HCT116 (cell line): ENCODE data around the gene KIF26B. TPM values are rescaled to one million over a fixed set of nuclear protein-coding genes. Genes with fewer than 3 reads are reported as not detected.

Experiments
- ATAC-seq: fragments of 200-7000 bp; cut with Tn5 transposase; 2 replicates; pipeline ENCODE4 v1.9.1; 2020; ENCODE audit warnings: mild to moderate bottlenecking, moderate library complexity
- BruUV-seq: library from RNA; stranded (reverse); fragments of 400-500 nt; replicated peaks from 2 replicates; lab custom pipeline; 2021; lab: Mats Ljungman, UMichigan
- CTCF ChIA-PET: fragments of 300-600 bp; sonication (Branson Sonifier 250); formaldehyde crosslinking; loops from one replicate; lab custom pipeline; 2021; ENCODE audit warnings: antibody characterized with exemption; lab: Charles Lee
- POLR2A ChIA-PET: fragments of 300-600, 350-600 bp; sonication (Branson Sonifier 250); formaldehyde crosslinking; loops from one replicate; lab custom pipeline; 2021; ENCODE audit warnings: antibody characterized with exemption; lab: Charles Lee
- RAD21 ChIA-PET, 2 experiments: fragments of 300-600 bp; sonication (Branson Sonifier 250); formaldehyde crosslinking; loops; one replicate each; lab custom pipeline; 2023; ENCODE audit warnings: low total read pairs in 2 of 2; ENCODE audit not compliant: uncharacterized antibody in 2 of 2, unreplicated experiment in 2 of 2, low non-redundant PET in 1 of 2; lab: Charles Lee
- DNase-seq: peaks from one replicate; pipeline ENCODE4 v3.0.0-alpha.2; 2010; ENCODE audit warnings: low read depth, low spot score
- H2AFZ ChIP-seq: fragments of 200-600 bp; shearing (Covaris generic), sonication (generic); 2 replicates; pipeline ENCODE4 v1.6.1; 2017; ENCODE audit warnings: low read depth, mixed run types, mixed read lengths, antibody characterized with exemption, low read length; ENCODE audit not compliant: poor library complexity, severe bottlenecking
- H3K27ac ChIP-seq: 2 replicates; pipeline ENCODE4 v1.5.1; 2012; ENCODE audit warnings: low read depth, low read length
- H3K27me3 ChIP-seq: fragments of 200-600 bp; sonication (generic); 2 replicates; pipeline ENCODE4 v1.6.1; 2016; ENCODE audit warnings: mixed run types, low read length, mixed read lengths; ENCODE audit not compliant: insufficient read depth
- H3K36me3 ChIP-seq, 2 experiments: fragments of 200-500 bp in 1 of 2; fragments of 200-600 bp in 1 of 2; sonication (Bioruptor generic) in 1 of 2; sonication (generic) in 1 of 2; 2 replicates each; pipeline versions ENCODE4 v1.5.1 to v1.6.1; 2014 to 2016; ENCODE audit warnings: low read length in 2 of 2, inconsistent platforms in 1 of 2, mixed read lengths in 1 of 2, mixed run types in 1 of 2; ENCODE audit not compliant: insufficient read depth in 2 of 2, control insufficient read depth in 1 of 2
- H3K4me1 ChIP-seq, 2 experiments: fragments of 200-600 bp in 1 of 2; sonication (generic) in 1 of 2; 2 replicates each; pipeline versions ENCODE4 v1.5.1 to v1.6.1; 2012 to 2017; ENCODE audit warnings: low read length in 2 of 2, inconsistent platforms in 1 of 2, mild to moderate bottlenecking in 1 of 2, mixed read lengths in 1 of 2, mixed run types in 1 of 2, moderate library complexity in 1 of 2; ENCODE audit not compliant: insufficient read depth in 2 of 2, control insufficient read depth in 1 of 2
- H3K4me2 ChIP-seq: fragments of 200-600 bp; sonication (generic); 2 replicates; pipeline ENCODE4 v1.6.1; 2017; ENCODE audit warnings: mixed run types, low read length, mixed read lengths
- H3K4me3 ChIP-seq, 2 experiments: fragments of 200-600 bp in 1 of 2; sonication (generic) in 1 of 2; replicated peaks in 1 of 2; 2 replicates each; pipeline ENCODE4 v1.5.1; 2011 to 2016; ENCODE audit warnings: low read length in 2 of 2, control low read depth in 1 of 2, low read depth in 1 of 2, mild to moderate bottlenecking in 1 of 2, mixed read lengths in 1 of 2, mixed run types in 1 of 2
- H3K79me2 ChIP-seq: fragments of 200-600 bp; sonication (generic); 2 replicates; pipeline ENCODE4 v1.6.1; 2017; ENCODE audit warnings: mild to moderate bottlenecking, mixed run types, low read length, moderate library complexity, mixed read lengths; ENCODE audit not compliant: insufficient read depth
- H3K9ac ChIP-seq: fragments of 200-600 bp; sonication (generic); 2 replicates; pipeline ENCODE4 v1.6.1; 2016; ENCODE audit warnings: low read length, mixed read lengths
- H3K9me2 ChIP-seq: fragments of 200-600 bp; sonication (generic), shearing (Covaris generic); 2 replicates; pipeline ENCODE4 v1.6.1; 2017; ENCODE audit warnings: mixed run types, mild to moderate bottlenecking, moderate library complexity; ENCODE audit not compliant: insufficient read depth
- H3K9me3 ChIP-seq, 2 experiments: fragments of 200-500 bp in 1 of 2; fragments of 200-600 bp in 1 of 2; sonication (Bioruptor generic) in 1 of 2; sonication (generic) in 1 of 2; 2 replicates each; pipeline ENCODE4 v1.6.1; 2014 to 2017; ENCODE audit warnings: low read length in 2 of 2, mixed read lengths in 2 of 2, inconsistent platforms in 1 of 2, low read depth in 1 of 2, mild to moderate bottlenecking in 1 of 2, mixed run types in 1 of 2, moderate library complexity in 1 of 2; ENCODE audit not compliant: control insufficient read depth in 1 of 2, insufficient read depth in 1 of 2
- H4K20me1 ChIP-seq: fragments of 200-600 bp; sonication (generic), shearing (Covaris generic); 2 replicates; pipeline ENCODE4 v1.6.1; 2017; ENCODE audit warnings: mixed run types, mild to moderate bottlenecking, moderate library complexity; ENCODE audit not compliant: insufficient read depth
- ATF3 ChIP-seq: IDR thresholded peaks from 2 replicates; pipeline ENCODE4 v1.6.1; 2012
- CBX3 ChIP-seq: IDR thresholded peaks from 2 replicates; pipeline ENCODE4 v1.6.1; 2012; ENCODE audit warnings: low read depth
- CEBPB ChIP-seq: IDR thresholded peaks from 2 replicates; pipeline ENCODE4 v1.6.1; 2012; ENCODE audit warnings: low read depth
- EGR1 ChIP-seq: IDR thresholded peaks from 2 replicates; pipeline ENCODE4 v1.6.1; 2012; ENCODE audit warnings: low read depth
- EZH2 ChIP-seq: fragments of 200-600 bp; sonication (generic); IDR thresholded peaks from 2 replicates; pipeline ENCODE4 v1.6.1; 2017; ENCODE audit warnings: antibody characterized with exemption, mixed run types
- EZH2phosphoT487 ChIP-seq: fragments of 200-600 bp; IDR thresholded peaks from 2 replicates; pipeline ENCODE4 v1.6.1; 2018; ENCODE audit warnings: antibody characterized with exemption, borderline replicate concordance
- MAX ChIP-seq: IDR thresholded peaks from 2 replicates; pipeline ENCODE4 v1.6.1; 2012
- POLR2A ChIP-seq: IDR thresholded peaks from 2 replicates; pipeline ENCODE4 v1.7.0; 2011; ENCODE audit warnings: borderline replicate concordance; ENCODE audit not compliant: insufficient read depth, insufficient read length; ENCODE audit errors: extremely low read depth
- SIN3A ChIP-seq: IDR thresholded peaks from 2 replicates; pipeline ENCODE4 v1.6.1; 2012; ENCODE audit warnings: low read depth
- YY1 ChIP-seq: IDR thresholded peaks from 2 replicates; pipeline ENCODE4 v1.6.1; 2011; ENCODE audit warnings: low read length, low read depth, moderate library complexity, mild to moderate bottlenecking; ENCODE audit not compliant: insufficient replicate concordance; ENCODE audit errors: extremely low read depth
- ZFX ChIP-seq: fragments of 450-650 bp; IDR thresholded peaks from 2 replicates; pipeline ENCODE4 v1.6.1; 2017
- ZNF274 ChIP-seq: fragments of 200-500 bp; sonication (Bioruptor generic); IDR thresholded peaks from 2 replicates; pipeline ENCODE4 v1.6.1; 2014; ENCODE audit warnings: mild to moderate bottlenecking, low read depth, low read length, inconsistent platforms
- intact Hi-C: fragments of 100-400 bp; cut with micrococcal nuclease; formaldehyde crosslinking; loops from 2 replicates; pipeline ENCODE4 v1.10.0; 2022
- total RNA-seq: library from RNA; stranded (reverse); gene quantifications from one replicate; pipeline ENCODE4 v1.2.1, GENCODE V29; 2021; ENCODE audit not compliant: unreplicated experiment

KIF26B gene
- total RNA-seq, 1 experiment from 2014 or later = 0.49 TPM

DNA sequence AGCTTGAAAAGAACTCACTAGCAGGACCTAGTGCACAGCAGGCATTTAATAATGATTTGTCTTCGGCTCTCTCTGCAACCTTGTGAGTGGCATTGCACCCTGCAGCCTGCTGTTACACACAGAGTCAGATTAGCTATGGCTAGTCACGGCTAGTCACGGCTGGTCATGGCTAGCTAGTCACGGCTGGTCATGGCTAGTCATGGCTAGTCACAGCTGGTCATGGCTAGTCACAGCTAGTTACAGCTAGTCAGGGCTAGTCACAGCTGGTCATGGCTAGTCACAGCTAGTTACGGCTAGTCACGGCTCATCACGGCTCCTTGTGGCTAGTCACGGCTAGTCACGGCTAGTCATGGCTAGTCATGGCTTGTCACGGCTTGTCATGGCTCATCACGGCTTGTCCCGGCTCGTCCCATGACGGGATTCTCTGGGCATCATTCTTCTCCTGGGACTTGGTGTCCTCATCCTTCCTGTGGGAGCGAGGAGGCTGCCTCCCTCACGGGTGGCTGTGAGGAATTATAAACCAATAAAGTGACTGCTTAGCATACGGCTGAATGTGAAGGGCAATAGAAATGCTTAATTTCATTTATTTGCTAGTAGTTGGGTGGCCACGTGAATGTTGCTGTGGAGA lies 12.5 kb upstream of the KIF26B start:
- Histone ChIP-seq H3K27ac (no peak overlapping the region), H3K9ac (no peak overlapping the region), H2AFZ (no peak overlapping the region), H3K4me1 (no peaks in the 10 kb centered on the region), H3K27me3 (peaks cover 12% of the 10 kb centered on the region; the same call in 1 of the 2 replicates), H3K4me3 (no peak overlapping the region), H3K79me2 (no peaks in the 10 kb centered on the region), H3K36me3 (no peaks in the 10 kb centered on the region), H3K4me2 (no peak overlapping the region), H3K9me2 (no peaks in the 10 kb centered on the region), H4K20me1 (no peaks in the 10 kb centered on the region), H3K9me3 (no peaks in the 10 kb centered on the region)
- ChIA-PET CTCF (interaction anchor here (0.7 to 1.6 kb wide), 2 partner anchors 11 to 280 kb away, joined by 3 to 6 read pairs; no protein-coding TSS in a partner anchor), RAD21 (no interaction called here), POLR2A (no interaction called here)
- no peak for DNase-seq
- no peak for ATAC-seq
- no TSS peak for BruUV-seq
- intact Hi-C loops = no loop called here
- TF ChIP-seq CEBPB = no peak
- TF ChIP-seq CBX3 = no peak
- no peak for TF ChIP-seq EZH2
- no peak for TF ChIP-seq ZFX
- TF ChIP-seq MAX = no peak
- TF ChIP-seq EGR1 = no peak
- TF ChIP-seq YY1 = no peak
- TF ChIP-seq POLR2A = no peak
- no peak for TF ChIP-seq SIN3A
- no peak for TF ChIP-seq ZNF274
- no peak for TF ChIP-seq ATF3
- TF ChIP-seq EZH2phosphoT487 = no peak
